CD4-positive, alpha-beta memory T cell (primary cell): Measurements from ENCODE around the gene MSI2. TPM values are rescaled to one million over a fixed set of nuclear protein-coding genes. Genes with fewer than 3 reads are reported as not detected.

Source experiments
- CTCF ChIA-PET: fragments of 350-600 bp; sonication (Branson Sonifier 250); formaldehyde crosslinking; loops from one replicate; lab custom pipeline; 2021; ENCODE audit warnings: inconsistent platforms; ENCODE audit not compliant: partially characterized antibody; lab: Charles Lee
- POLR2A ChIA-PET: fragments of 350-600 bp; sonication (Branson Sonifier 250); formaldehyde crosslinking; loops from one replicate; lab custom pipeline; 2021; ENCODE audit not compliant: partially characterized antibody; lab: Charles Lee
- DNase-seq, 5 donors: peaks; one replicate each; pipeline versions ENCODE4 v3.0.0 to v3.0.0-alpha.2; 2020 to 2022; ENCODE audit warnings: mixed read lengths in 1 of 5
- H3K27ac ChIP-seq: one replicate; pipeline ENCODE4 v1.7.0; 2013; ENCODE audit warnings: low read depth, low read length
- H3K27me3 ChIP-seq: 2 replicates; pipeline ENCODE4 v1.7.0; 2013; ENCODE audit warnings: mild to moderate bottlenecking, low read length, moderate library complexity; ENCODE audit not compliant: insufficient read depth
- H3K36me3 ChIP-seq: 2 replicates; pipeline ENCODE4 v1.7.0; 2013; ENCODE audit warnings: mild to moderate bottlenecking, low read length, moderate library complexity; ENCODE audit not compliant: insufficient read depth
- H3K4me1 ChIP-seq: 2 replicates; pipeline ENCODE4 v1.7.0; 2013; ENCODE audit warnings: mild to moderate bottlenecking, low read length, moderate library complexity; ENCODE audit not compliant: insufficient read depth
- H3K4me3 ChIP-seq, 2 donors: one replicate each; pipeline ENCODE4 v1.7.0; 2013; ENCODE audit warnings: low read length in 2 of 2, mild to moderate bottlenecking in 1 of 2
- H3K9me3 ChIP-seq, 2 donors: one replicate each; pipeline ENCODE4 v1.7.0; 2013; ENCODE audit warnings: low read length in 2 of 2, control low read depth in 1 of 2; ENCODE audit not compliant: control insufficient read depth in 1 of 2
- H3K27ac Mint-ChIP-seq, 7 donors: one replicate each; pipeline ENCODE4 v1.8.0; 2020 to 2021; ENCODE audit warnings: mixed read lengths in 7 of 7, mild to moderate bottlenecking in 6 of 7, inconsistent platforms in 3 of 7, moderate library complexity in 3 of 7
- H3K27me3 Mint-ChIP-seq, 2 donors: one replicate each; pipeline ENCODE4 v1.8.0; 2020 to 2021; ENCODE audit warnings: mixed read lengths in 2 of 2
- H3K36me3 Mint-ChIP-seq, 2 donors: one replicate each; pipeline ENCODE4 v1.8.0; 2020 to 2021; ENCODE audit warnings: mixed read lengths in 2 of 2, inconsistent platforms in 1 of 2, mild to moderate bottlenecking in 1 of 2
- H3K4me1 Mint-ChIP-seq, 4 donors: one replicate each; pipeline ENCODE4 v1.8.0; 2020 to 2021; ENCODE audit warnings: mixed read lengths in 4 of 4, mild to moderate bottlenecking in 1 of 4
- H3K4me3 Mint-ChIP-seq, 8 donors: one replicate each; pipeline ENCODE4 v1.8.0; 2020 to 2021; ENCODE audit warnings: mixed read lengths in 8 of 8, mild to moderate bottlenecking in 7 of 8, moderate library complexity in 6 of 8, inconsistent platforms in 3 of 8
- H3K9me3 Mint-ChIP-seq, 8 donors: one replicate each; pipeline ENCODE4 v1.8.0; 2020 to 2021; ENCODE audit warnings: mixed read lengths in 8 of 8, mild to moderate bottlenecking in 5 of 8, inconsistent platforms in 3 of 8, moderate library complexity in 1 of 8
- intact Hi-C: fragments of 100-400 bp; cut with micrococcal nuclease; formaldehyde crosslinking; loops from one replicate; pipeline ENCODE4 v1.15.1; 2023
- polyA plus RNA-seq, 2 donors: library from polyadenylated mRNA; unstranded; fragments of 300-500 nt; fragmentation: Illumina TruSeq; gene quantifications; one replicate each; pipeline ENCODE4 v1.2.3, GENCODE V29; 2021
- total RNA-seq, 2 experiments: library from RNA; stranded (reverse); gene quantifications; one replicate each; pipeline ENCODE4 v1.2.3, GENCODE V29; 2021

MSI2 gene
- total and polyA plus RNA-seq, 4 experiments from 2014 or later: 2.1 to 110 (median 55.3) TPM

GRCh38 chr17:57408071-57408811 is 151.9 kb downstream of the MSI2 start:
- DNase-seq: peak in 3 of 5 donors; percentile 0 to 6 (median 2)
- peaks cover 21 to 24% of the 10 kb centered on the region in 2 donors for H3K36me3 Mint-ChIP-seq
- Histone ChIP-seq H3K27me3 (no peaks in the 10 kb centered on the region), H3K36me3 (peaks cover 3% of the 10 kb centered on the region), H3K9me3 (no peaks in the 10 kb centered on the region), H3K4me1 (peaks cover 30% of the 10 kb centered on the region), H3K4me3 (no peak overlapping the region), H3K27ac (no peak overlapping the region)
- no peaks in the 10 kb centered on the region for H3K9me3 Mint-ChIP-seq
- H3K27ac Mint-ChIP-seq: peak overlapping the region in 2 of 7 donors; percentile 8 to 48
- CTCF ChIA-PET: interaction anchor here (2.2 kb wide), 1 partner anchor 166 kb away, joined by 7 read pairs; no protein-coding TSS in a partner anchor
- intact Hi-C loops: no loop called here
- no peaks in the 10 kb centered on the region for H3K27me3 Mint-ChIP-seq
- H3K4me1 Mint-ChIP-seq: peaks cover 18 to 47% (median 29%) of the 10 kb centered on the region in 4 donors
- POLR2A ChIA-PET: interaction anchor here (0.8 kb wide), 1 partner anchor 152 kb away, joined by 3 read pairs; no protein-coding TSS in a partner anchor
- H3K4me3 Mint-ChIP-seq: peak overlapping the region in 3 of 8 donors; percentile 28 to 43 (median 33)

GRCh38 chr17:57410169-57410568 is 153.8 kb downstream of the MSI2 start:
- Histone ChIP-seq H3K27ac (no peak overlapping the region), H3K9me3 (no peaks in the 10 kb centered on the region), H3K27me3 (no peaks in the 10 kb centered on the region), H3K4me3 (no peak overlapping the region), H3K36me3 (no peaks in the 10 kb centered on the region), H3K4me1 (peaks cover 30% of the 10 kb centered on the region)
- intact Hi-C loops: no loop called here
- Mint-ChIP-seq H3K27ac (no peak overlapping the region), H3K4me3 (no peak overlapping the region), H3K9me3 (no peaks in the 10 kb centered on the region), H3K27me3 (no peaks in the 10 kb centered on the region), H3K36me3 (peaks cover 9 to 24% of the 10 kb centered on the region in 2 donors), H3K4me1 (peaks cover 21 to 41% (median 30%) of the 10 kb centered on the region in 4 donors)
- POLR2A ChIA-PET: no interaction called here
- CTCF ChIA-PET: interaction anchor here (0.6 kb wide), 1 partner anchor 11 kb away, joined by 3 read pairs; no protein-coding TSS in a partner anchor
- DNase-seq: no peak

- no peaks in the 10 kb centered on the region for H3K27me3 Mint-ChIP-seq
- H3K4me1 Mint-ChIP-seq: peaks cover 14 to 39% (median 16%) of the 10 kb centered on the region in 4 donors
- H3K4me3 Mint-ChIP-seq: no peak overlapping the region
- Histone ChIP-seq H3K4me3 (no peak overlapping the region), H3K4me1 (peaks cover 14% of the 10 kb centered on the region), H3K27ac (no peak overlapping the region), H3K9me3 (no peaks in the 10 kb centered on the region), H3K27me3 (no peaks in the 10 kb centered on the region), H3K36me3 (no peaks in the 10 kb centered on the region)
- no peak for DNase-seq
- intact Hi-C loops: no loop called here
- POLR2A ChIA-PET: no interaction called here
- H3K9me3 Mint-ChIP-seq: no peaks in the 10 kb centered on the region
- CTCF ChIA-PET: no interaction called here
- H3K27ac Mint-ChIP-seq: no peak overlapping the region
- peaks cover 0 to 26% of the 10 kb centered on the region in 2 donors for H3K36me3 Mint-ChIP-seq
These were observed 156.3 kb downstream of the MSI2 start for GRCh38 chr17:57412520-57413096.

DNA sequence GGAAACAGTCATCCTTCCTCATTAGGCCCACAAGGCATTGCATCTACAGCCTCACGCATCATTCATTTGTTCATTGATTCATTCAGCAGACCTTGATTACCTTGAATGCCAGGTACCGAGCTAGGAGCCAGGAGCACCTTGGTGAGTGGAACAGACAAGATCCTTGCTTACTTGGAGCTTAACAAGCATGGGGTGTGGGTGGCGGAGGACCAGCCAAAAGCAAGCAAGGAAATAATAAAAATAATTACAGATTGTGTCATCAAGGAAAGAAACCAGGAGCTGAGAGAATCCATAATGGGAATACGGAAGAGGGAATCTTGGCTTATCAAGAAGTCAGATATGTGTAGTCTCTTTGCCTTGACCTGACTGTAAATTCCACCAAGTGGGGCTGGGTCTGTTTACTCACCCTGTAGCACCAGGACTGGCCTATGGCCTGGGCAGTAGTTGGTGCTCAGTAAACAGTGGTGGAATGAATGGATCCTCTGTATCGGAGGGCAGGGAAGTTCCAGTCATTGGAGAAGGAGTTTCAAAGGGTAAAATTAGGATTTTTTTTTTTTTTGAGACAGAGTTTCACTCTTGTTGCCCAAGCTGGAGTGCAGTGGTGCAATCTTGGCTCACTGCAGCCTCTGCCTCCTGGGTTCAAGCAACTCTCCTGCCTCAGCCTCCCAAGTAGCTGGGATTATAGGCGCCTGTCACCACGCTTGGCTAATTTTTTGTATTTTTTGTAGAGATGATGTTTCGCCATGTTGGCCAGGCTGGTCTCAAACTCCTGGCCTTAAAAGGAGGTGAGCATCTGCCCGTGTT is 157.7 kb downstream of the MSI2 start:
- Mint-ChIP-seq H3K4me3 (no peak overlapping the region), H3K27me3 (no peaks in the 10 kb centered on the region), H3K9me3 (no peaks in the 10 kb centered on the region), H3K36me3 (peaks cover 0 to 26% of the 10 kb centered on the region in 2 donors), H3K27ac (no peak overlapping the region), H3K4me1 (peaks cover 6 to 25% (median 14%) of the 10 kb centered on the region in 4 donors)
- H3K27ac ChIP-seq: no peak overlapping the region
- H3K9me3 ChIP-seq: no peaks in the 10 kb centered on the region
- H3K36me3 ChIP-seq: no peaks in the 10 kb centered on the region
- intact Hi-C loops: no loop called here
- POLR2A ChIA-PET: no interaction called here
- H3K27me3 ChIP-seq: no peaks in the 10 kb centered on the region
- peaks cover under 1% of the 10 kb centered on the region for H3K4me1 ChIP-seq
- CTCF ChIA-PET: no interaction called here
- DNase-seq: no peak
- no peak overlapping the region for H3K4me3 ChIP-seq

DNA sequence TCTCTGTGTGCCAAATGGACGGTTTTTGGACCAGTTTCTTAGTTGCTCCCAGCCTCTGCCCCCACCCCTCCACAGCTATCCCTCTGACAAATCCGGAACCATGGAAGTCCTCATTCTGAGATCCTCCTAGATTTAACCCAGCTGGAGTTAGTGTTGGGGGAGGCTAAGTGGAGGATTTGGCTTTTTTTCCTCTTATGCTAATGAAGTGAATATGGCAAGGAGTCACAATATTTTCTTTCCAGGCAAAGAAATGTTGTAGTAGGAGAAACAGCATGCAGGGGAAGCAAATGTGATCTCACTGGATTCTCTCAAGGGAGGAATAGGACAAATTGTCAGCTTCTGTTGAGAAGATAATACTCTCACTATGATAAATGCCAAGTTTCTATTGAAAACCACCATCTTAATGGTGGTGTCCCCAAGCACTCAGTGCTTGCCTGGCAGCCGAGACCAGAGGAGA is 159.5 kb downstream of the MSI2 start:
- ChIA-PET POLR2A (no interaction called here), CTCF (interaction anchor here (1.4 kb wide), 1 partner anchor 173 kb away, joined by 3 read pairs; no protein-coding TSS in a partner anchor)
- intact Hi-C loops: no loop called here
- Histone ChIP-seq H3K4me1 (no peaks in the 10 kb centered on the region), H3K36me3 (no peaks in the 10 kb centered on the region), H3K27ac (no peak overlapping the region), H3K4me3 (no peak overlapping the region), H3K27me3 (no peaks in the 10 kb centered on the region), H3K9me3 (no peaks in the 10 kb centered on the region)
- no peaks in the 10 kb centered on the region for H3K9me3 Mint-ChIP-seq
- DNase-seq: no peak
- peaks cover 8 to 34% of the 10 kb centered on the region in 2 donors for H3K36me3 Mint-ChIP-seq
- no peaks in the 10 kb centered on the region for H3K27me3 Mint-ChIP-seq
- peaks cover 6 to 31% (median 14%) of the 10 kb centered on the region in 4 donors for H3K4me1 Mint-ChIP-seq
- H3K4me3 Mint-ChIP-seq: no peak overlapping the region
- H3K27ac Mint-ChIP-seq: no peak overlapping the region

- Mint-ChIP-seq H3K4me3 (no peak overlapping the region), H3K27me3 (no peaks in the 10 kb centered on the region), H3K4me1 (peaks cover 6 to 35% (median 14%) of the 10 kb centered on the region in 4 donors), H3K9me3 (no peaks in the 10 kb centered on the region), H3K36me3 (peaks cover 8 to 34% of the 10 kb centered on the region in 2 donors), H3K27ac (no peak overlapping the region)
- Histone ChIP-seq H3K27me3 (no peaks in the 10 kb centered on the region), H3K27ac (no peak overlapping the region), H3K4me1 (no peaks in the 10 kb centered on the region), H3K9me3 (no peaks in the 10 kb centered on the region), H3K36me3 (no peaks in the 10 kb centered on the region), H3K4me3 (no peak overlapping the region)
- ChIA-PET POLR2A (no interaction called here), CTCF (no interaction called here)
- intact Hi-C loops: no loop called here
- DNase-seq: no peak
These were observed 160.0 kb downstream of the MSI2 start for GRCh38 chr17:57416369-57416768.

- Histone ChIP-seq H3K9me3 (no peaks in the 10 kb centered on the region), H3K4me1 (no peaks in the 10 kb centered on the region), H3K27me3 (no peaks in the 10 kb centered on the region), H3K36me3 (no peaks in the 10 kb centered on the region), H3K27ac (no peak overlapping the region), H3K4me3 (no peak overlapping the region)
- H3K4me3 Mint-ChIP-seq: no peak overlapping the region
- peaks cover 8 to 34% of the 10 kb centered on the region in 2 donors for H3K36me3 Mint-ChIP-seq
- POLR2A ChIA-PET: no interaction called here
- CTCF ChIA-PET: no interaction called here
- no peak overlapping the region for H3K27ac Mint-ChIP-seq
- H3K27me3 Mint-ChIP-seq: no peaks in the 10 kb centered on the region
- intact Hi-C loops: no loop called here
- DNase-seq: no peak
- peaks cover 12 to 44% (median 15%) of the 10 kb centered on the region in 4 donors for H3K4me1 Mint-ChIP-seq
- H3K9me3 Mint-ChIP-seq: no peaks in the 10 kb centered on the region
These were observed 161.6 kb downstream of the MSI2 start for GRCh38 chr17:57417956-57418355.
